PC-3 (cell line): ENCODE data around the gene NAA25. TPM values are rescaled to one million over a fixed set of nuclear protein-coding genes. Genes with fewer than 3 reads are reported as not detected.
A peak's percentile ranks its signal among the peaks of the same experiment; 100 is the strongest.
"Not testable (repeated sequence)": the region's sequence is repeated elsewhere in the genome, so short reads cannot be mapped to it uniquely, and the experiment has no call there.

Experiments used
- ATAC-seq: fragments of 200-7000 bp; cut with Tn5 transposase; 2 replicates; pipeline ENCODE4 v1.9.1; 2020; ENCODE audit warnings: mild to moderate bottlenecking, moderate library complexity
- BruUV-seq: library from RNA; stranded (reverse); fragments of 400-500 nt; replicated peaks from 2 replicates; lab custom pipeline; 2021; lab: Mats Ljungman, UMichigan
- CTCF ChIA-PET: fragments of 300-600 bp; sonication (Branson Sonifier 250); formaldehyde crosslinking; loops from one replicate; lab custom pipeline; 2022; ENCODE audit warnings: antibody characterized with exemption; lab: Charles Lee
- POLR2A ChIA-PET: fragments of 300-600 bp; sonication (Branson Sonifier 250); formaldehyde crosslinking; loops from one replicate; lab custom pipeline; 2022; ENCODE audit warnings: antibody characterized with exemption; ENCODE audit not compliant: unreplicated experiment; lab: Charles Lee
- DNase-seq: peaks from one replicate; pipeline ENCODE4 v3.0.0-alpha.2; 2015
- H2AFZ ChIP-seq: fragments of 300-600 bp; sonication (generic); 2 replicates; pipeline ENCODE4 v1.6.0; 2016; ENCODE audit warnings: antibody characterized with exemption, low read length
- H3F3A ChIP-seq: fragments of 300-600 bp; sonication (generic); one replicate; pipeline ENCODE4 v1.6.0; 2017; ENCODE audit warnings: antibody characterized with exemption, low read length, control low read depth, mild to moderate bottlenecking; ENCODE audit not compliant: unreplicated experiment
- H3K27ac ChIP-seq: fragments of 300-600 bp; sonication (generic); 2 replicates; pipeline ENCODE4 v1.5.1; 2016; ENCODE audit warnings: mild to moderate bottlenecking, low read length
- H3K27me3 ChIP-seq: fragments of 300-600 bp; sonication (generic); 2 replicates; pipeline ENCODE4 v1.6.1; 2016; ENCODE audit warnings: low read length, mixed read lengths
- H3K36me3 ChIP-seq: fragments of 300-600 bp; sonication (generic); 2 replicates; pipeline ENCODE4 v1.6.1; 2016; ENCODE audit warnings: low read depth, mixed run types, low read length, mixed read lengths
- H3K4me1 ChIP-seq: fragments of 300-600 bp; sonication (generic); 2 replicates; pipeline ENCODE4 v1.5.1; 2016; ENCODE audit warnings: low read length; ENCODE audit not compliant: insufficient read depth
- H3K4me2 ChIP-seq: fragments of 300-600 bp; sonication (generic); 2 replicates; pipeline ENCODE4 v1.6.0; 2016; ENCODE audit warnings: low read length
- H3K4me3 ChIP-seq: fragments of 300-600 bp; sonication (generic); 2 replicates; pipeline ENCODE4 v1.5.1; 2016; ENCODE audit warnings: mild to moderate bottlenecking, low read length, mixed read lengths
- H3K79me2 ChIP-seq: fragments of 300-600 bp; sonication (generic); 2 replicates; pipeline ENCODE4 v1.6.1; 2017; ENCODE audit warnings: low read length, mixed read lengths
- H3K9ac ChIP-seq: fragments of 300-600 bp; sonication (generic); 2 replicates; pipeline ENCODE4 v1.6.0; 2016; ENCODE audit warnings: mild to moderate bottlenecking, low read length
- H3K9me2 ChIP-seq: fragments of 300-600 bp; sonication (generic); replicated peaks from 2 replicates; pipeline ENCODE4 v1.6.1; 2016; ENCODE audit warnings: mixed run types, low read length, mixed read lengths
- H3K9me3 ChIP-seq: fragments of 300-600 bp; sonication (generic); 2 replicates; pipeline ENCODE4 v1.6.1; 2016; ENCODE audit warnings: low read length, mixed read lengths
- H4K20me1 ChIP-seq: fragments of 300-600 bp; sonication (generic); 2 replicates; pipeline ENCODE4 v1.6.1; 2016; ENCODE audit warnings: low read length, mixed read lengths
- CTCF ChIP-seq: fragments of 300-600 bp; sonication (generic); conservative IDR thresholded peaks from 2 replicates; pipeline ENCODE4 v1.5.1; 2017; ENCODE audit warnings: antibody characterized with exemption, low read depth, mild to moderate bottlenecking, low read length
- EZH2 ChIP-seq: fragments of 300-600 bp; sonication (generic); IDR thresholded peaks from one replicate; pipeline ENCODE4 v1.6.1; 2017; ENCODE audit warnings: antibody characterized with exemption, mild to moderate bottlenecking, low read length; ENCODE audit not compliant: unreplicated experiment
- EZH2phosphoT487 ChIP-seq: fragments of 300-600 bp; sonication (generic); IDR thresholded peaks from 2 replicates; pipeline ENCODE4 v1.6.1; 2018; ENCODE audit warnings: mild to moderate bottlenecking, antibody characterized with exemption, low read length, borderline replicate concordance
- intact Hi-C: fragments of 100-400 bp; cut with micrococcal nuclease; formaldehyde crosslinking; loops from 2 replicates; pipeline ENCODE4 v1.9.0; 2023
- total RNA-seq: library from RNA; depleted of rRNA; stranded (reverse); fragments of >200 nt; gene quantifications from 2 replicates; pipeline ENCODE4 v1.2.3, GENCODE V29; 2014

Gene NAA25
- total RNA-seq, 1 experiment from 2014 or later, result 33.3 TPM

GRCh38 chr12:112112409-112113133 is 4.0 kb upstream of the NAA25 start:
- peaks cover 15% of the 10 kb centered on the region for H3K79me2 ChIP-seq
- CTCF ChIA-PET, result interaction anchor here (0.5 to 1.5 kb wide), 6 partner anchors 9 to 275 kb away, joined by 4 to 17 read pairs (median 6); partner anchors contain the start of gene TRAFD1
- H3K9ac ChIP-seq, result peak overlapping the region; percentile 74
- H3K9me3 ChIP-seq, result no peaks in the 10 kb centered on the region
- no TSS peak for BruUV-seq
- peaks cover 33% of the 10 kb centered on the region for H3K4me1 ChIP-seq
- H3K27ac ChIP-seq, result peak overlapping the region; percentile 93
- H4K20me1 ChIP-seq, result no peaks in the 10 kb centered on the region
- TF ChIP-seq EZH2 (no peak), EZH2phosphoT487 (no peak), CTCF (no peak; the same call in 1 of the 2 replicates)
- intact Hi-C loops, result no loop called here
- peak; percentile 55 for ATAC-seq
- H2AFZ ChIP-seq, result peak overlapping the region; percentile 22; the same call in 1 of the 2 replicates
- H3K4me3 ChIP-seq, result peak overlapping the region; percentile 29; the same call in 1 of the 2 replicates
- no peaks in the 10 kb centered on the region for H3K36me3 ChIP-seq
- H3F3A ChIP-seq, result peaks cover 9% of the 10 kb centered on the region
- no peaks in the 10 kb centered on the region for H3K27me3 ChIP-seq
- no peaks in the 10 kb centered on the region for H3K9me2 ChIP-seq
- DNase-seq, result peak; percentile 99
- POLR2A ChIA-PET, result no interaction called here
- H3K4me2 ChIP-seq, result peak overlapping the region; percentile 72

DNA sequence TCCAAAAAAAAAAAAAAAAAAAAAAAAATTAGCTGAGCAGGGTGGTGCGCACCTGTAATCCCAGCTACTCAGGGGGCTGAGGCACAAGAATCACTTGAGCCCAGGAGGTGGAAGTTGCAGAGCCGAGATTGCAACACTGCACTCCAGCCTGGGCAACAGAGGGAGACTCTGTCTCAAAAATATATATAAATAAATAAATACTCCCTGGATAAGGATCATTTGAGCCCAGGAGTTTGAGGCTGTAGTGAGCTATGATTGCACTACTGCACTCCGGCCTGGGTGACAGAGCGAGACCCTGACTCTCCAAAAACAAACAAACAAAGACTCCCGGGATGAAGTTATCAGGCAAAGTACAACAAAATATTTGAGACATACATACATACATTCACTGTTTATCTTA is 3.3 kb upstream of the NAA25 start:
- POLR2A ChIA-PET, result no interaction called here
- H3K27ac ChIP-seq, result peak overlapping the region; percentile 93

DNA sequence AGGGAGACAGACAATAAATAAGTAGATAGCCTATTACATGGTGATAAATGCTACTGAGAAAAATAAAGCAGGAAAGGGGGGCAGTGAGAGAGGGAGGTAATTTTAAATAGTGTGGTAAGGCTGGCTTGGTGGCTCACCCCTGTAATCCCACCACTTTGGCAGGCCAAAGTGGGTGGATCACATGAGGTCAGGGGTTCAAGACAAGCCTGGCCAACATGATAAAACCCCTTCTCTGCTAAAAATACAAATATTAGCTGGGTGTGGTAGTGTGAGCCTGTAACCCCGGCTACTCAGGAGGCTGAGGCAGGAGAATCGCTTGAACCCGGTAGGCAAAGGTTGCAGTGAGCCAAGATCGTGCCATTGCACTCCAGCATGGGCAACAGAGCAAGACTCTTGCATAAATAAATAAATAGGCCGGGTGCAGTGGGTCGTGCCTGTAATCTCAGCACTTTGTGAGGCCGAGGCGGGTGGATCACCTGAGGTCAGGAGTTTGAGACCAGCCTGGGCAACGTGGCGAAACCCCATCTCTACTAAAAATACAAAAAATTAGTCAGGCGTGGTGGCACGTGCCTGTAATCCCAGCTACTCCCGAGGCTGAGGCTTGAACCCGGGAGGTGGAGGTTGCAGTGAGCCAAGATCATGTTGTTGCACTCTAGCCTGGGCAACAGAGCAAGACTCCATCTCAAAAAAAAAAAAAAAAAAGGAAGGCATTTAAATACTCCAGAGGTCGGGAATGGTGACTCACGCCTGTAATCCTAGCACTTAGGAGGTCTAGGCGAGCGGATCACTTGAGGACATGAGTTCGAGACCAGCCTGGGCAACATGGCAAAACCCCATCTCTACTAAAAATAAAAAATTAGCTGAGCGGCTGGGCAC is 2.4 kb upstream of the NAA25 start:
- POLR2A ChIA-PET, result not testable (repeated sequence)
- H3K4me1 ChIP-seq, result peaks cover 34% of the 10 kb centered on the region

More for the DNA sequence above, 3.3 kb upstream of the NAA25 start:
- H3K4me2 ChIP-seq, result peak overlapping the region; percentile 72
- peak; percentile 42 for DNase-seq
- H3K9ac ChIP-seq, result peak overlapping the region; percentile 74
- H2AFZ ChIP-seq, result peak overlapping the region; percentile 22; the same call in 1 of the 2 replicates
- no peak for TF ChIP-seq EZH2
- TF ChIP-seq CTCF, result peak; percentile 33; the same call in 1 of the 2 replicates
- no peaks in the 10 kb centered on the region for H3K27me3 ChIP-seq
- CTCF ChIA-PET, result interaction anchor here (0.5 to 1.5 kb wide), 6 partner anchors 10 to 276 kb away, joined by 4 to 17 read pairs (median 6); partner anchors contain the start of gene TRAFD1
- intact Hi-C loops, result no loop called here
- peaks cover 22% of the 10 kb centered on the region for H3K79me2 ChIP-seq
- no peaks in the 10 kb centered on the region for H3K9me2 ChIP-seq
- H3K4me1 ChIP-seq, result peaks cover 33% of the 10 kb centered on the region
- BruUV-seq, result no TSS peak
- H3K4me3 ChIP-seq, result peak overlapping the region; percentile 29; the same call in 1 of the 2 replicates
- peak; percentile 44 for ATAC-seq
- H3K36me3 ChIP-seq, result no peaks in the 10 kb centered on the region; the same call in 1 of the 2 replicates
- peaks cover 4% of the 10 kb centered on the region for H4K20me1 ChIP-seq
- peaks cover 5% of the 10 kb centered on the region for H3F3A ChIP-seq
- no peaks in the 10 kb centered on the region for H3K9me3 ChIP-seq

More for the DNA sequence above, 2.4 kb upstream of the NAA25 start:
- BruUV-seq, ATAC-seq, H3K27me3 ChIP-seq, intact Hi-C loops, H3F3A ChIP-seq, DNase-seq, H3K4me2 ChIP-seq, H2AFZ ChIP-seq, H3K36me3 ChIP-seq, H3K9ac ChIP-seq, H3K9me2 ChIP-seq, H3K4me3 ChIP-seq, H3K9me3 ChIP-seq: not testable (repeated sequence)
- CTCF ChIA-PET, result interaction anchor here (0.7 to 1.5 kb wide), 2 partner anchors 14 to 40 kb away, joined by 6 to 8 read pairs; partner anchors contain the start of gene TRAFD1
- Histone ChIP-seq H3K27ac (peak overlapping the region; percentile 93), H4K20me1 (peaks cover 13% of the 10 kb centered on the region), H3K79me2 (peaks cover 31% of the 10 kb centered on the region)
